GM12873 (cell line): ENCODE measurements around the gene SH3D19.

Source experiments
- CTCF ChIP-seq: IDR thresholded peaks from 2 replicates; pipeline ENCODE4 v1.5.1; 2012; ENCODE audit warnings: low read depth, mild to moderate bottlenecking, moderate library complexity, low read length, control low read depth; ENCODE audit not compliant: insufficient read depth; ENCODE audit errors: missing control alignments

Gene SH3D19

GRCh38 chr4:151325111-151325948 lies at the start of gene SH3D19:
Gene SH3D19 (minus strand): TSS chr4:151325605. CDS start chr4:151325352, 253 bp downstream.
- TF ChIP-seq CTCF, result no peak

- TF ChIP-seq CTCF, result peak; percentile 98
Observed at GRCh38 chr4:151362404-151363164, 37.2 kb upstream of the SH3D19 start.

GRCh38 chr4:151361966-151362365 lies 36.6 kb upstream of the SH3D19 start:
- no peak for TF ChIP-seq CTCF

- TF ChIP-seq CTCF, result no peak
Observed at GRCh38 chr4:151361126-151361525, 35.7 kb upstream of the SH3D19 start.

- no peak for TF ChIP-seq CTCF
Observed at GRCh38 chr4:151359576-151359975, 34.2 kb upstream of the SH3D19 start.

GRCh38 chr4:151358266-151358665 lies 32.9 kb upstream of the SH3D19 start:
- TF ChIP-seq CTCF, result no peak

- no peak for TF ChIP-seq CTCF
Observed at GRCh38 chr4:151356510-151356909, 31.1 kb upstream of the SH3D19 start.
